WI38 (cell line): ENCODE results near the gene ITGAV.

ENCODE experiments used
- H3K4me3 ChIP-seq: 2 replicates; pipeline ENCODE4 v1.5.1; 2011; ENCODE audit warnings: low read depth, mild to moderate bottlenecking, control low read depth, low read length
- TF ChIP-seq, protein P1 (sequence below): IDR thresholded peaks from 2 replicates; pipeline ENCODE4 v1.5.1; 2012; ENCODE audit warnings: low read depth, mild to moderate bottlenecking, control low read depth, low read length

Gene ITGAV

DNA sequence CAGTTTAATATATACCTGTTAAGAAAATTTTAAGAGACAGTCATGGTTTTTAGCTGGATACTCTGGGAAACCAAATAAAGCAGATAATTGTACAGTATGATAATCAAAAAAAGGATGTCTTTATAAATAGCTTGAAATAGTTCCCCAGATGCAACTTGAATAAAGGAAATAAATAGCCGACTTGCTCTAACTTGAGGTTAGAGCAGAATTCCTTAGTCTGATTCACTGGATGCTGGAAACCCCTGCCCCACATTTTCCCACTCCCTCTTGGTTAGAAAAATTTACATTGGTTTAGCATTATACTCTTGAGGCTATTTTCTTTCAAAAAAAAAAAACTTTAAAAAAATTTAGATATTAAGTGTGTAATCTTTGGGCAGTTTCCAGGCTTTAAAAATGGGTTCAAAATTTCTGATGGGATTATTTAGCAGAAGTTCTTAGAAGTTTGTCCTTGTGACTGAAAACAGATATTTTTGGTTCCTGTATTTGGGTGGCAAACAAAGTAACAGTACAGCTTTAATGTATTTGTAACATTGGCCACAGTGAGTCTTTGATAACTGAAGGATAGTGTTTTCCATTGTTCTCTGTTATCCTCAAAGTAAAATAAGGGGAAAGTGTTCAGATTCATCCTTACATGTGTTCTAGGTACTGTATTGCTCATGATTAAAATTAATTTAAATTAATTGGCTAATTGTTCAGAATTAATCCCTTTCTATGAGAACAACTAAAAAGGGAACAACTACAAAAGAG is 39.6 kb downstream of the ITGAV start:
- no peak overlapping the region for H3K4me3 ChIP-seq
- TF ChIP-seq, protein P1, sequence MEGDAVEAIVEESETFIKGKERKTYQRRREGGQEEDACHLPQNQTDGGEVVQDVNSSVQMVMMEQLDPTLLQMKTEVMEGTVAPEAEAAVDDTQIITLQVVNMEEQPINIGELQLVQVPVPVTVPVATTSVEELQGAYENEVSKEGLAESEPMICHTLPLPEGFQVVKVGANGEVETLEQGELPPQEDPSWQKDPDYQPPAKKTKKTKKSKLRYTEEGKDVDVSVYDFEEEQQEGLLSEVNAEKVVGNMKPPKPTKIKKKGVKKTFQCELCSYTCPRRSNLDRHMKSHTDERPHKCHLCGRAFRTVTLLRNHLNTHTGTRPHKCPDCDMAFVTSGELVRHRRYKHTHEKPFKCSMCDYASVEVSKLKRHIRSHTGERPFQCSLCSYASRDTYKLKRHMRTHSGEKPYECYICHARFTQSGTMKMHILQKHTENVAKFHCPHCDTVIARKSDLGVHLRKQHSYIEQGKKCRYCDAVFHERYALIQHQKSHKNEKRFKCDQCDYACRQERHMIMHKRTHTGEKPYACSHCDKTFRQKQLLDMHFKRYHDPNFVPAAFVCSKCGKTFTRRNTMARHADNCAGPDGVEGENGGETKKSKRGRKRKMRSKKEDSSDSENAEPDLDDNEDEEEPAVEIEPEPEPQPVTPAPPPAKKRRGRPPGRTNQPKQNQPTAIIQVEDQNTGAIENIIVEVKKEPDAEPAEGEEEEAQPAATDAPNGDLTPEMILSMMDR: no peak

DNA sequence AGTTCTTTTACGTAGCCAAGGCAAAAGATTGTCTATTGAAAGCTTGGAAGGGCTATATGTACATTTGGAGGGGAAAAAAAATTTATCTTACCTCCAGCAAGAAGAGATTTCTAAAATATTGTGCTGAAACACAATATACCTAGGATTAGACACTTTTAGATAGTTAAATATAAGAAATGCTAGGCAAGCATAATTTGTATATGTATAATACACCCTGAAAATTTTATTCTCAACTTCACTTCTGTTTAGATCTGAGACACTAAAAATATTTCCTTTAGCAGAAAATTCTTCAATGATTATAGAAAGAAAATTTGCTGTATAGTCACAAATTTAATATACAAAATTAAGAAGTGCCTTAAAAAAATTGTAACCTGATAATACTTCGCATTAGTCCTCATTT is 42.6 kb downstream of the ITGAV start:
- no peak overlapping the region for H3K4me3 ChIP-seq
- TF ChIP-seq, protein P1: no peak

DNA sequence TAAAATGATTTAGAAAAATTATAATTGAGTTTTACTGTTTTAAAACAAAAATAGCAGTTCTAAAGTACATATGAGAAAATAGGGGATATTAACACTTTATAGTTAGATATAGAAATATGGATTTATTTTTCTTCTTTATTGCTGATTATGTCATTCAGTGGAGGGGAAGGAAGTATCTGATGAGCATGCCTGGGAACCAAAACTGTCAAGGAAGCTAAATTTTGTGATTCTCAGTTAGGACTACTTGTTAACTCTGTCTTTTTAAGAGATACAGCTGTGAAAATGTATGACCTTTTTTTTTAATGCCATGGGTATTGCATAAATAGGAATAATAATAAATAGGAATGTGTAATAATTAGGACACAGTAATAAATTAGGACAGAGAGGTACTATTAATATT is 44.8 kb downstream of the ITGAV start:
- TF ChIP-seq, protein P1: no peak
- H3K4me3 ChIP-seq: no peak overlapping the region

DNA sequence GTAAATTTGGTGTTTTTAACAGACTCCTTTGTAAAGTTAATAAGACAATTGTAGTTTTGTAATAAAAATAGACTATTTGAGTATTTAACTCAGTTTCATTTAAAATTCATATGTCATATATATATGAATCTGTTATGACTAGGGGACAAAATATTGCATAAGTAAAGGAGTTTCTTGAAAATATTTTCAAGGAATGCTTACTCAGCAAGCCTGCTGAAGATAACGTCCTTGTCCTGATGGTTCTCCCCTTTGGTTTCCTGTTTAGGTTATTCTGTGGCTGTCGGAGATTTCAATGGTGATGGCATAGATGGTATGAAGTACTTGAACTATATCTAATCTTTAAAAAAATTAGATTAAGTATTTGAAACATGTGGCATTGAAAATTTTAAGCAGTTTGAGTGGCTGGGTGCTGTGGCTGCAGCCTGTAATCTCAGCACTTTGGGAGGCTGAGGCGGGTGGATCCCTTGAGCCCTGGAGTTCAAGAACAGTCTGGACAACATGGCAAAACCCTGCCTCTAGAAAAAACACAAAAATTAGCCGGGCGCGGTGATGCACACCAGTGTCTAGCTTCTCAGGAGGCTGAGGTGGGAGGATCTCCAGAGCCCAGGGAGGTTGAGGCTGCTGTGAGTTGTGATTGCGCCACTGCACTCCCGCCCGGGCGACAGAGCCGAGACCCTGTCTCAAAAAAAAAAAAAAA is 47.1 kb downstream of the ITGAV start:
- no peak overlapping the region for H3K4me3 ChIP-seq
- TF ChIP-seq, protein P1: no peak

DNA sequence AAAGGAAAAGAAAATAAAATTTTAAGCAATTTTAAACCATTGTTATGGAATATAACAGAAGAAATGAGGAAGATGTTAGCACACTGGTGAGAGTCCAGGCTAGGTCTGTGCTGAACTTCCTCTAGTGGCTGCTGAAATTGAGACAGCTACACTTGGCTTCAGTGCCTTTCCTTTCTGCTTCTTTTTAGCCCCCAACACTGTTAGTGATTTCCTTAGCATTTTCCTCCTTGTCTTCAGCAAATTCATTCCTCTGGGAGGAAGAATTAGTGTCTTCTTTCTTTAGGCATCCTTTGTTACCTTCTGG is 47.6 kb downstream of the ITGAV start:
- TF ChIP-seq, protein P1: no peak
- H3K4me3 ChIP-seq: no peak overlapping the region

DNA sequence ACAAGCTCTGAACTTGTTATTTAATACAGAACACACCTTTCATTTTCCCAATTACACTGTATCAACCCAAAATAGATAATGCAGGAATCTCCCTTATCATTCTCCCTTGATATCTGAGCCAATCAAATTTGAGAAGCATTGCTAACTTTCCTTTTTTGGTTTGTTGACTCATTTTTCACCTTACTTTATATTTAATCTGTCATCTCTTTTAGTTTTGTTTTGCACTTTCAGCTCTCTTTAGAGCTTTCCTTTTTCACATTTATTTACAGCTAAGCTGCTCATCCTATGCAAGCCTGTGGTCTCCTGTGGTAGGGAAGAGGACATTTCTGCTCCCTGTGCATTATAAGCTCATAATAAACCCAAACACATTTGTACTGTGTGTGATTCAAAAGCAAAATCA is 50.1 kb downstream of the ITGAV start:
- TF ChIP-seq, protein P1: no peak
- H3K4me3 ChIP-seq: no peak overlapping the region

DNA sequence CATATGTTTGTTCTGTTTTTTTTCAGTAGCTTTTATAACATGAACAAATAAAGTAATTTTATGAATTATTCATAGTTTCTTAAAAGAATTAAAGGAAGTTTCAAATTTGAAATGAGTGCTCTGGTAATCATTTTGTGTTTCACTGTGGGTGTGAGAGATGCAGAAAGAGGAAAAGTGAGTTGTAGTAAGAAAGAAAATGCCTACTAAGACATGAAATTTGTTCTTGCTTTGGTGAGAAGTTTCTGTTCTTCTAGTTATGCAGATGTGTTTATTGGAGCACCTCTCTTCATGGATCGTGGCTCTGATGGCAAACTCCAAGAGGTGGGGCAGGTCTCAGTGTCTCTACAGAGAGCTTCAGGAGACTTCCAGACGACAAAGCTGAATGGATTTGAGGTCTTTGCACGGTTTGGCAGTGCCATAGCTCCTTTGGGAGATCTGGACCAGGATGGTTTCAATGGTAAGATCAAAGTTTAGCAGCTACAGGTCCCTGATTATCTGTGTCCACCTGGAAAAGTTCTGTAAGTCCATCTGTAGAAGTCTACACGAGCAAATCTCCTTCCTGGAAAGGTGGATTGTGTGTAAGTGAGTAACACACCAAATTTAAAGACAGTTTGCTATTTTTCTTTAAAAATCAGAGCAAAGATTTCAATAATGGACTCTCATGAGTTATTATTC is 51.4 kb downstream of the ITGAV start:
- H3K4me3 ChIP-seq: no peak overlapping the region
- TF ChIP-seq, protein P1: no peak
